Stomach (tissue), 9 donors: Measurements from ENCODE around the gene BPI. TPM values are rescaled to one million over a fixed set of nuclear protein-coding genes. Genes with fewer than 3 reads are reported as not detected.

ENCODE experiments used
- DNase-seq, 2 donors: peaks; one replicate each; pipeline versions ENCODE4 v3.0.0 to v3.0.0-alpha.2; 2013 to 2019
- H3K27ac ChIP-seq, 5 donors: fragments of 200-600 bp in 4 of 5; sonication (generic) in 4 of 5; one replicate each; pipeline ENCODE4 v1.5.1; 2013 to 2019; ENCODE audit warnings: mild to moderate bottlenecking in 1 of 5, moderate library complexity in 1 of 5
- H3K27me3 ChIP-seq, 3 donors: fragments of 200-600 bp; sonication (generic); one replicate each; pipeline ENCODE4 v1.5.1; 2017 to 2019; ENCODE audit warnings: mixed run types in 1 of 3
- H3K36me3 ChIP-seq, 4 donors: fragments of 200-600 bp; sonication (generic); 1 replicate in 3 of 4; 2 replicates in 1 of 4; pipeline ENCODE4 v1.5.1; 2016 to 2019
- H3K4me1 ChIP-seq, 4 donors: fragments of 200-600 bp; sonication (generic); one replicate each; pipeline ENCODE4 v1.5.1; 2016 to 2019
- H3K4me3 ChIP-seq, 4 donors: fragments of 200-600 bp; sonication (generic) in 3 of 4; one replicate each; pipeline ENCODE4 v1.5.1; 2016 to 2019; ENCODE audit warnings: mild to moderate bottlenecking in 1 of 4
- H3K9me3 ChIP-seq, 4 donors: fragments of 200-600 bp; sonication (generic); one replicate each; pipeline ENCODE4 v1.5.1; 2016 to 2019
- EP300 ChIP-seq: sonication (generic); formaldehyde crosslinking; IDR thresholded peaks from one replicate; pipeline ENCODE4 v1.6.1; 2017; ENCODE audit warnings: antibody characterized with exemption
- POLR2A ChIP-seq, 4 donors: fragments of 450-650 bp; IDR thresholded peaks; one replicate each; pipeline ENCODE4 v1.6.1; 2016; ENCODE audit warnings: antibody characterized with exemption in 4 of 4, control low read depth in 2 of 4, mild to moderate bottlenecking in 1 of 4, moderate library complexity in 1 of 4
- POLR2AphosphoS5 ChIP-seq, 3 donors: sonication (generic); formaldehyde crosslinking; IDR thresholded peaks; one replicate each; pipeline ENCODE4 v1.6.1; 2016; ENCODE audit warnings: antibody characterized with exemption in 3 of 3
- WGBS, 5 donors: extraction: QIAGEN DNeasy Blood & Tissue Kit in 3 of 5; methylation state at CpG; one replicate each; pipeline versions ENCODE4 v1.1.5 to v1.1.7; 2013 to 2018; 5-methylcytosine and 5-hydroxymethylcytosine counted together
- intact Hi-C: fragments of 100-400 bp; cut with DNase I; formaldehyde crosslinking; loops from one replicate; pipeline ENCODE4 v1.15.1; 2023; ENCODE audit warnings: low total_unique reads
- polyA plus RNA-seq, 3 donors: library from polyadenylated mRNA; stranded (reverse); fragments of 200-250 nt; gene quantifications; one replicate each; pipeline ENCODE4 v1.2.3, GENCODE V29; 2013
- total RNA-seq, 5 donors: library from RNA; depleted of rRNA; stranded (reverse); fragments of >200 nt; gene quantifications; one replicate each; pipeline versions ENCODE4 v1.1.0 to v1.2.3, GENCODE V29; 2014 to 2016
- TF ChIP-seq, protein P1 (sequence below), 7 experiments: fragments of 450-650 bp in 4 of 7; fragments of 200-600 bp in 3 of 7; sonication (generic) in 3 of 7; IDR thresholded peaks; one replicate each; pipeline ENCODE4 v1.5.1; 2016 to 2019; ENCODE audit warnings: antibody characterized with exemption in 7 of 7, control low read depth in 2 of 7, mild to moderate bottlenecking in 1 of 7
- donor health status: healthy with polysubstance abuse.
- donor health status: Bipolar disorder and iron deficiency.
- donor health status: healthy.

The BPI gene
- total and polyA plus RNA-seq, 8 donors = 0.13 to 4.8 (median 0.86) TPM; not detected in 4

DNA sequence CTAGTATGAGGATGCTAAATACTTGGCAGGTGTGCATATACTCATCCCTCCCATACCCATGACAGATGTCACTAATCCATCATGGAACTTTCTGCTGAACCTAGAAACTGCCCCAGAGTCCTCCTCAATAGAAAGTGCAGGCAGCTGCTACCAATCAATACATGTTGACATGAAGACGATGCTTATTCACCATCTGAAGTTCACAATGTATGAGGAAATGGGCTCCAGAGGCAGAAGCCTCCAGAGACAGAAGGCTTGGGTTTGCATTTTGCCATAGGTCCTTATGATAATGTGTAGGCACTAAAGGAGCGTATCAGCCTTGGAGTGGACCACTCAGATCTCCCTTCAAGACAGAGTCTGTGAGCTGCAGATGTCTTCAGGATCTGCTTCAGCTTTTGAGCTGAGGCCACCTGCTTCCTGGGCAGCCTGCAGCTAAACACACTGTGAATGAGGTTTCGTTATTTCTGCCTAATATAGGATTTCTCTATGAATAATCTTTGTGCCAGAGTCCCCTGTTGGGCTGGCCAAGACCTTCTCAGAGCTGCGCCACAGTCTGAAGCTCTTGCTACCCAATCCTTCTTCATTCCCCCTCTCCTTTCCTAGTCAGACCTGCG is 35.9 kb upstream of the BPI start:
- Histone ChIP-seq H3K4me3 (no peak overlapping the region), H3K27ac (no peak overlapping the region), H3K36me3 (no peaks in the 10 kb centered on the region), H3K4me1 (peaks cover 0 to 11% (median 8%) of the 10 kb centered on the region in 4 donors), H3K27me3 (peaks cover 0 to 12% (median 0%) of the 10 kb centered on the region in 3 donors), H3K9me3 (peaks cover 0 to 5% (median 0%) of the 10 kb centered on the region in 4 donors)
- no peak for DNase-seq
- TF ChIP-seq POLR2AphosphoS5 (IDR thresholded peaks at IDR 0.05) = no peak
- intact Hi-C loops = no loop called here
- 70 to 86% (median 72%) methylated on average over 5 of the region's 5 CpGs for WGBS, 5 donors

DNA sequence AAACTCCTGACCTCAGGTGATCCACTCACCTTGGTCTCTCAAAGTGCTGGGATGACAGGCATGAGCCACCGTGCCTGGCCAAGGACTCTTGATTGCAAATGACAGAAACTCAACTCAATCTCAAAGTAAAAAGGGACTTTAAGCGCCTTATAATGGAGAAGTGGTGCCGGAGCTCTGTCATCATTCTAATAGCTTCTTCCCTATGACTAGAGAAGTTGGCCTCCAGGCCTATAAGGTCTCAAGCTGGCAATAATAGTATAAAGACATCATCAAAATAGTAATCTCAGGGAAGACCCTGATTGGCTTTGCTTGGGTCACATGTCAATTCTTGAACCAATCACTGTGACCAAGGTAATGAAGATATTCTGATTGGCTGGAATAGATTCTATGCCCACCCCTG is 34.9 kb upstream of the BPI start:
- TF ChIP-seq POLR2A (IDR thresholded peaks at IDR 0.05) (no peak), EP300 (no peak)
- intact Hi-C loops = no loop called here
- WGBS, 5 donors = 93 to 97% (median 94%) methylated on average over 3 of the region's 3 CpGs

DNA sequence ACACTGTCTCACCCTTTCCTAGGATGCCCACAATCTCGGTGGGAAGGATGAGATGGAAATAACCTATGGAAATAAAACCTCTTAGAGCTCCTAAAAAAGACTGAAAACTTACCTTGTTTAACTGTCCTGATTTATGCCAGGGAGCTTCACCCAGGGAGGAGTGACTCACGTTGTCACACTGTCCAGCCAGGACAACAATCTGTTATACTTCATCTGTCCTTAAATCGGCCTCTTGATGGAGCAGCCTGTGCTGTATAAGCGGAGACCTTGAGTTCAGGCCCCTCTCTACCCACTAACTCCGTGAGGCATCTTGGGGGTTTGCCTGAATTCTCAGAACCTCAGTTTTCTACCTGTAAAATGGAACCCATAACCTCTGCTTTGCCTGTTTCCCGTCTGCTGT is 34.2 kb upstream of the BPI start:
- H3K27ac ChIP-seq = no peak overlapping the region
- WGBS, 5 donors = 75 to 81% (median 81%) methylated on average over 6 of the region's 6 CpGs
- H3K4me1 ChIP-seq = peaks cover 0 to 11% (median 8%) of the 10 kb centered on the region in 4 donors
- H3K4me3 ChIP-seq = no peak overlapping the region
- intact Hi-C loops = no loop called here
- peaks cover 0 to 12% (median 0%) of the 10 kb centered on the region in 3 donors for H3K27me3 ChIP-seq
- DNase-seq = no peak
- no peaks in the 10 kb centered on the region for H3K36me3 ChIP-seq
- H3K9me3 ChIP-seq = peaks cover 0 to 5% (median 0%) of the 10 kb centered on the region in 4 donors
- no peak for TF ChIP-seq POLR2A (IDR thresholded peaks at IDR 0.05)
- TF ChIP-seq, protein P1, sequence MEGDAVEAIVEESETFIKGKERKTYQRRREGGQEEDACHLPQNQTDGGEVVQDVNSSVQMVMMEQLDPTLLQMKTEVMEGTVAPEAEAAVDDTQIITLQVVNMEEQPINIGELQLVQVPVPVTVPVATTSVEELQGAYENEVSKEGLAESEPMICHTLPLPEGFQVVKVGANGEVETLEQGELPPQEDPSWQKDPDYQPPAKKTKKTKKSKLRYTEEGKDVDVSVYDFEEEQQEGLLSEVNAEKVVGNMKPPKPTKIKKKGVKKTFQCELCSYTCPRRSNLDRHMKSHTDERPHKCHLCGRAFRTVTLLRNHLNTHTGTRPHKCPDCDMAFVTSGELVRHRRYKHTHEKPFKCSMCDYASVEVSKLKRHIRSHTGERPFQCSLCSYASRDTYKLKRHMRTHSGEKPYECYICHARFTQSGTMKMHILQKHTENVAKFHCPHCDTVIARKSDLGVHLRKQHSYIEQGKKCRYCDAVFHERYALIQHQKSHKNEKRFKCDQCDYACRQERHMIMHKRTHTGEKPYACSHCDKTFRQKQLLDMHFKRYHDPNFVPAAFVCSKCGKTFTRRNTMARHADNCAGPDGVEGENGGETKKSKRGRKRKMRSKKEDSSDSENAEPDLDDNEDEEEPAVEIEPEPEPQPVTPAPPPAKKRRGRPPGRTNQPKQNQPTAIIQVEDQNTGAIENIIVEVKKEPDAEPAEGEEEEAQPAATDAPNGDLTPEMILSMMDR (IDR thresholded peaks at IDR 0.05) = no peak
- no peak for TF ChIP-seq POLR2AphosphoS5 (IDR thresholded peaks at IDR 0.05)
- TF ChIP-seq EP300 = no peak

More for the DNA sequence above, 34.9 kb upstream of the BPI start:
- H3K27me3 ChIP-seq = peaks cover 0 to 12% (median 0%) of the 10 kb centered on the region in 3 donors
- no peak overlapping the region for H3K4me3 ChIP-seq
- H3K27ac ChIP-seq = no peak overlapping the region
- no peaks in the 10 kb centered on the region for H3K36me3 ChIP-seq
- H3K9me3 ChIP-seq = peaks cover 0 to 5% (median 0%) of the 10 kb centered on the region in 4 donors
- H3K4me1 ChIP-seq = peaks cover 0 to 11% (median 8%) of the 10 kb centered on the region in 4 donors
- no peak for DNase-seq

GRCh38 chr20:38270869-38271605 is 32.9 kb upstream of the BPI start:
- peak in 1 of 2 donors; percentile 91 for DNase-seq
- H3K27ac ChIP-seq = peak overlapping the region in 3 of 5 donors; percentile 47 to 72 (median 56)
- 49 to 60% (median 52%) methylated on average over 10 of the region's 10 CpGs for WGBS, 5 donors

DNA sequence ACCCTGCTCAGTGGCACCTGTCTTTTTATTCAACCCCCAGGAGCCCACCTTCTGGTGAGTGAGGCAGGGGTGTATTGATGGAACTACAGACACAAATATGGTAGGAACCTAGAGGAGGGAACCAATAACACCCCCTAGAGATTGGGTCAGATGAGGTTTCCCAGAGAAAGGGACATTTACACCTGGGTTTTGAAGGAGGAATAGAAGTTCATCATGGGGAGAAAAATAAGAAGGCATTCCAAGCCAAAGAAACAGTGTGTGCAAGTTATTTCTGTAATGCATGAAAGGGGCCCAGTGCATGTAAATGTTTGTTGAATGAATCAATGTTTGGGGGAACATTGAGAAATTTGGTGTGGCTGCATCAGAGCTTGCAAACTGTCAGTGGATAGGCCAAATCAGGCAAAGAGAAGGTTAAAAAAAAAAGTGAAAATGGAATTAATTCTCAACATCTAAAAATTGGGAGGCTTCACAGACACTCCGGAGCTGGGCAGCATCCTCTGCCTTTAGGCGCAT is 32.3 kb upstream of the BPI start:
- peaks cover 0 to 12% (median 0%) of the 10 kb centered on the region in 3 donors for H3K27me3 ChIP-seq
- peaks cover 0 to 24% (median 10%) of the 10 kb centered on the region in 4 donors for H3K4me1 ChIP-seq
- DNase-seq = no peak
- H3K36me3 ChIP-seq = no peaks in the 10 kb centered on the region
- WGBS, 5 donors = 90 to 97% (median 94%) methylated on average over 2 of the region's 2 CpGs
- no peak for TF ChIP-seq POLR2AphosphoS5 (IDR thresholded peaks at IDR 0.05)
- TF ChIP-seq, protein P1 (IDR thresholded peaks at IDR 0.05) = no peak
- no peak for TF ChIP-seq EP300
- no peak for TF ChIP-seq POLR2A (IDR thresholded peaks at IDR 0.05)
- intact Hi-C loops = no loop called here
- no peaks in the 10 kb centered on the region for H3K9me3 ChIP-seq
- H3K27ac ChIP-seq = peak overlapping the region in 3 of 5 donors; percentile 47 to 72 (median 56)
- no peak overlapping the region for H3K4me3 ChIP-seq

More at GRCh38 chr20:38270869-38271605, 32.9 kb upstream of the BPI start:
- no peaks in the 10 kb centered on the region for H3K9me3 ChIP-seq
- peaks cover 0 to 22% (median 8%) of the 10 kb centered on the region in 4 donors for H3K4me1 ChIP-seq
- intact Hi-C loops = no loop called here
- H3K4me3 ChIP-seq = no peak overlapping the region
- no peaks in the 10 kb centered on the region for H3K36me3 ChIP-seq
- TF ChIP-seq POLR2AphosphoS5 (IDR thresholded peaks at IDR 0.05) = peak in 1 of 3 donors; percentile 18
- TF ChIP-seq, protein P1 (IDR thresholded peaks at IDR 0.05) = no peak
- H3K27me3 ChIP-seq = peaks cover 0 to 12% (median 0%) of the 10 kb centered on the region in 3 donors
